Measurements from ENCODE around the gene PIK3C2A.

- TF ChIP-seq EZH2phosphoT487 (IDR thresholded peaks at IDR 0.05; ENCODE audit: borderline replicate concordance, low read length) (no peak), CTCF (IDR thresholded peaks at IDR 0.05; ENCODE audit: low read depth, low read length, poor library complexity, severe bottlenecking) (no peak)
These were observed 23.4 kb upstream of the PIK3C2A start for GRCh38 chr11:17230867-17231851.

Measured in DOHH2 (cell line).